Thyroid gland (tissue), 4 donors: ENCODE results near the gene PLXNB2.

Source experiments
- CTCF ChIP-seq, 6 experiments: fragments of 200-600 bp in 3 of 6; fragments of 450-650 bp in 3 of 6; sonication (generic) in 3 of 6; IDR thresholded peaks; one replicate each; pipeline ENCODE4 v1.5.1; 2016 to 2019; ENCODE audit warnings: antibody characterized with exemption in 6 of 6, mild to moderate bottlenecking in 2 of 6, inconsistent platforms in 1 of 6, moderate library complexity in 1 of 6
- POLR2A ChIP-seq, 2 donors: fragments of 450-650 bp; IDR thresholded peaks; one replicate each; pipeline ENCODE4 v1.6.1; 2017; ENCODE audit warnings: antibody characterized with exemption in 2 of 2, mild to moderate bottlenecking in 2 of 2, moderate library complexity in 1 of 2

GRCh38 chr22:50300620-50301257, 6.7 kb downstream of the PLXNB2 start:
- no peak for TF ChIP-seq CTCF (IDR thresholded peaks at IDR 0.05)
- TF ChIP-seq POLR2A (IDR thresholded peaks at IDR 0.05) = no peak
